Endodermal cell (in vitro differentiated cells): ENCODE results near the gene C5orf34. TPM values are rescaled to one million over a fixed set of nuclear protein-coding genes. Genes with fewer than 3 reads are reported as not detected.

Source experiments
- total RNA-seq, 2 donors: library from RNA; stranded (reverse); fragmentation: NEBNext Ultra II Directional in 1 of 2; extraction: Animal tissue kit (Norgen Biotek cat#: 25700) in 1 of 2; gene quantifications; 2 replicates in 1 of 2; 3 replicates in 1 of 2; pipeline ENCODE4 v1.2.1, GENCODE V29; 2021

The C5orf34 gene
- total RNA-seq, 2 donors from 2014 or later, result 7.4 to 13.0 TPM

Other genes starting within 250 kb of the C5orf34 start
- gene HMGCS1, start 201.7 kb downstream of the C5orf34 start, total RNA-seq, result 100 to 1,000 TPM; 142 to 176 TPM
- 1 to 10 TPM in 1 of 2 donors, not detected in 1; 1.7 TPM for gene CCL28, start 102.8 kb downstream of the C5orf34 start, total RNA-seq
- 1 to 10 TPM; 8.3 to 8.9 TPM for gene TMEM267, start 31.3 kb downstream of the C5orf34 start, total RNA-seq
- gene PAIP1, start 41.9 kb upstream of the C5orf34 start, total RNA-seq, result 100 to 1,000 TPM; 115 to 118 TPM
- 10 to 100 TPM; 27.5 to 27.9 TPM for gene NNT, start 88.0 kb upstream of the C5orf34 start, total RNA-seq